GM21717 (cell line): ENCODE measurements around the gene MNX1.

Experiments used
- ATAC-seq: cut with Tn5 transposase; IDR thresholded peaks from one replicate; pipeline ENCODE4 v1.9.1; 2021; ENCODE audit warnings: mild to moderate bottlenecking, moderate library complexity; ENCODE audit not compliant: unreplicated experiment

MNX1 gene

DNA sequence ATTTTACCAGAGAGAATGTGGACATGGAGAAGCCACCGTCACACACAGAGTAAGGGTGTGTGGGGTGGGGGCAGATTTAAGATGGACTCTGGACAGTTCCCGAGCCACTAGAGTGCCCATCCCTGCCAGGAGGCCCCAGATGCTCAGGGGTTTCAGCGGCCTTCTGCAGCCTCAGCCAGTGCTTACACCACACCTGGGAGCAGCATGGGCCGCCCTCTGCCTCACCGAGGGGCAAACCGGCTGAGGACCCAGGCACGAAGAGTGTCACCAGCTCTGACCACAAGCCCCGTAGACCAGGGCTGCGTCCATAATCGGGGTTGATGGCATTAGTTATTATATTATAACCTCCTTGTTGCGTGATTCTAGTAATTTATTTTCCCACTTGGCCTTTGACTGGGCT lies 6.7 kb upstream of the MNX1 start:
- ATAC-seq, result no peak

GRCh38 chr7:157016352-157017041 lies 6.0 kb upstream of the MNX1 start:
- peak; percentile 74 for ATAC-seq

- peak; percentile 3 for ATAC-seq
Observed at GRCh38 chr7:157016024-157016351, 5.5 kb upstream of the MNX1 start.

DNA sequence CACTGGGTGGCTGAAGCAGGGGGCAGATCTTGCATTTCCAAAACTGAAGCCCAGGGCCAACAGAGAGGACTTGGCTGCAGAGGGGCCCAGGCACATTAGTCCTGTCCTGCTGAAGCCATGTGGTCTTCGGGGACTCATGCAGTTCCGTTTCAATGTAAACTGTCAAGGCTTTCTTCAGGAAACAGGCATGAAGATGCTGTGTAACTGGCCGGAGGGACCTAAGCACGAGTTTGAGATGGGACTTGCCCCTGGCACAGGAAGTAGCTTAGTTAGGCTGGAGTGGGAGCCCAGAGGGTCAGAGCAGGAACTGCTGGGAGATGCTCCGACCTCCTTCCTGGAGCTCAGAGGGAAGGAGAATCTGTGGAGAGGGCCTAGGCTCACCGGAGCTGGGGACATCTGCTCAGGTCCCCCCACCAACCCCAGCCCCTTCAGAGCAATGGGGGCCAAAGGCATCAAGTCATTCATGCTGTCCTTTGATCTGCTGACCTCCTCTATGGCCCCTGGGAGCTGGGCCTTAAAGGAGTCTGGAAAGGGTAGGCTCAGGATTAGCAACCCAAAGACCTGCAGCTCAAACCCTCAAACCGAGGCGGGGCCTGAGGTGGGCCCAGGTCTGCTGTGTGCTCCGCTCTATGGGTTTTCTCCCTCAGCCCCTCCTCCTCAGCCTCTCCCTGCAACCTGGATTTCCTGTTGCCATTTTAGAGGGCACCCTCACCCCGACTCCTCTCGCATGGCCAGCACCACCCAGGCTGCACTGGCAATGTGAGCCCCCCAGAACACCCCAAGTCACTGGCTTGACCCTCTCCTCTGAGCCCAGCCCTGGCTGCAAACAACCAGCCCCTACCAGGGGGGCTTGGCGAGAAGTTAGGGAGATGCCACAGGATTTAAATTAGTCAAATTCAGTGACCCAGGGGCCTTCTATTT lies 4.4 kb upstream of the MNX1 start:
- no peak for ATAC-seq

DNA sequence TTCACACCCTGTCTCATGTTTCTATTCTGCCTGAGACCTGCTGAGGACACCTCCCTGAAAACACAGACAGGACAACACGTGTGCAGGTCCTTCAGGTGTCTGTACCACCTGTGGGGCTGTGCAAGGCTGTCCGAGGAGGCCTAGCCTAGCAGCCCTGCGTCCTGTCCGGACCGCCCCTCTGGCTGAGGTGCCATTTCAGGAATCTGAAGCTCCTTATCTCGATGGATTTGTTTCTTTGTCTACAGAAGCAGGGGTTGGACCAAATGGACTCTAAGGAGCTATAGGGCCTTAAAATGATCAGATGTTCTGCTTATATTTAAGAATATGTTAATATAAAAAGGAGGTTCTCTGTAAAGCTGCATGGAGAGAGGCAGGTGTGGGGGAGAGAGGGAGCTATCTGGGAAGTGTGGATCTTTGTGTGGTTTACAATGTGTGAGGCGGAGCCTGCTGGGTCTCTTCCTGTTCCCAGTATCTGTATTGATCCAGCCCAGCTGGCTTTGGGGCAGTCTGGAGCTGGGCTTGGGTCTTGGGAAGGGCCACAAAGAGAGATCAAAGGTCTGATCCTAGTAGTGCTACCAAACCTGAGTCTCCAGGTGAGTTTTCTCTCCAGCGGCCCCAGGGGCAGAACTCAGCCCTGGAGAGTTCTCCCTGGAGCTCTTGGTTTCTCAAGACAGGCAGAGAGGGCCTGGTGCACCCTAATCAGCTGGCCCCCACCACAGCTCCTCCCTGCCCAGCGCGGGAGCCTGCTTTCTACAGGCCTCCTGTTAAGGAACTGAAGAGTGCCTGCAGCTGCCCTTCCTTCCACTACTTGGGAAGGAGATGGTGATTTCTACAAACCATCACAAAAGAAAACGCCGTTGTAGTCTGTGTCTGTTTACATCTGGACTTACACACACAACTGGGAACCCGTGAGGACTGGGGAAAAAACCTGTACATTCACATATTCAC lies 3.4 kb upstream of the MNX1 start:
- ATAC-seq, result no peak

- no peak for ATAC-seq
Observed at GRCh38 chr7:157013101-157013500, 2.6 kb upstream of the MNX1 start.

- no peak for ATAC-seq
Observed at GRCh38 chr7:157012113-157012547, 1.7 kb upstream of the MNX1 start.

GRCh38 chr7:157011333-157012112 lies 1.1 kb upstream of the MNX1 start:
- peak; percentile 8 for ATAC-seq

DNA sequence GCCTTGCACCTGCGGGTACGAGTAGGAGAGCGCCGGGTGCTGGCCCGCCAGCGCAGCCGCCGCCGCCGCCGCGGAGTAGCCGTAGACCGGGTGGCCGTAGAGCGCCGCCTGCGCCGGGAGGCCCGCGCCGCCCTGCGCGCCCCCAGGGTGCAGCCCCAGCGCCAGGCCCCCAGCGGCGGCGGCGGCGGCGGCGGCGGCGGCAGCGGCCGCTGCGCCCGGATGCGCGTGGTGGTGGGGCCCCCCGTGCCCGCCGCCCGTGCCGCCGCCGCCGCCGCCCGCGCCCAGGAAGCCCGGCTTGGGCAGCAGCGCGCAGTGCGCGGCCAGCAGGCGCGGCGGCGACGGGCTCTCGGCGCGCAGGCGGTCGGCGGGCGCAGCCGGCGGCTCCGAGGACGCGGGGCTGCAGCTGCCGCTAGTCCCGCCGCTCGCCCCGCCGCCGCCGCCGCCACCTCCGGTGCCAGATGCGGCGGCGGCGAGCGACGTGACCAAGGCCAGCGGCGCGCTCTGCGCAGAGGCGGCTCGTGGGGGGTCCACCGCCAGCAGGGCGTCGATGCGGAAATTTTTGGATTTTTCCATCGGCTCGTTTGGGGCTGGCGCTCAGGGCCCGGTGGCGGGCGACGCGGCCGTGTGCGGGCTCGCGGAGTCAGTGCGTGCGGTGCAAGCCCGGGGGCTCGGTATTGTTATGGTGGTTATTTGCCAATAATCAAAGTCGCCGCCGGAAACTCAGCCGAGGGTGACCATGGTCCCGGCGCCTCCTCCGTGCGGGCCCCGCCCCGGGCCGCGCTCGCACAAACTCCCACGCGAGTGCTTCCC lies 480 bp downstream of the MNX1 start:
- peak; percentile 30 for ATAC-seq

DNA sequence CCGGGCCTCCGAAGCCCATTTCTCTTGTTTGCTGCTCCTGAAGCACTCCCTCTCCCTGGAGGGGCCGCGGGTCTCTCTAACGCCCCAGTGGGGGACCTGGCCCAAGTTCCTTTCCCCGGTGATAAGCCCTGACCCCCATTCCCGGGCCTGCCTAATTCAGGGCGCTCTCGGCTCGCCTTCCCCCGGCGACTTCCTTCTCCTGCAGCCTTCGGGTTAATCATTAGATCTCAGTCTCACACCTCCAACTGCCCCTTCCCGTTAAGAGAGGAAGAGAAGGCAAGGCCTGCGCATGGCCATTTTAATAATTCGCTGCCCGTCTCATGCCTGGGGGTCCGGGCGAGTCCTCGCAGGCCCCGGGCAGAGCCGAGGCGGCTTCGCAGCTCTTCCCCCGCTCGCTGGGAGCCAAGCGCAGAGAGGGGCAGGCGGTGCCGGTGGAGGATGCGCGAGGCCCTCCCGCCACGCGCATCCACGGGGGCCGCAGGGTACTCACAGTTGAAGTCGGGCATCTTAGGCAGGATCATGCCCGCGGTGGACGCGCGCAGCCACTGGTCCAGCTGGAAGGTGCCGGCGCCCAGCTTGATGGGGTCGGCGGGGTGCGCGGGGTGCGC lies 1.2 kb downstream of the MNX1 start:
- ATAC-seq, result no peak

DNA sequence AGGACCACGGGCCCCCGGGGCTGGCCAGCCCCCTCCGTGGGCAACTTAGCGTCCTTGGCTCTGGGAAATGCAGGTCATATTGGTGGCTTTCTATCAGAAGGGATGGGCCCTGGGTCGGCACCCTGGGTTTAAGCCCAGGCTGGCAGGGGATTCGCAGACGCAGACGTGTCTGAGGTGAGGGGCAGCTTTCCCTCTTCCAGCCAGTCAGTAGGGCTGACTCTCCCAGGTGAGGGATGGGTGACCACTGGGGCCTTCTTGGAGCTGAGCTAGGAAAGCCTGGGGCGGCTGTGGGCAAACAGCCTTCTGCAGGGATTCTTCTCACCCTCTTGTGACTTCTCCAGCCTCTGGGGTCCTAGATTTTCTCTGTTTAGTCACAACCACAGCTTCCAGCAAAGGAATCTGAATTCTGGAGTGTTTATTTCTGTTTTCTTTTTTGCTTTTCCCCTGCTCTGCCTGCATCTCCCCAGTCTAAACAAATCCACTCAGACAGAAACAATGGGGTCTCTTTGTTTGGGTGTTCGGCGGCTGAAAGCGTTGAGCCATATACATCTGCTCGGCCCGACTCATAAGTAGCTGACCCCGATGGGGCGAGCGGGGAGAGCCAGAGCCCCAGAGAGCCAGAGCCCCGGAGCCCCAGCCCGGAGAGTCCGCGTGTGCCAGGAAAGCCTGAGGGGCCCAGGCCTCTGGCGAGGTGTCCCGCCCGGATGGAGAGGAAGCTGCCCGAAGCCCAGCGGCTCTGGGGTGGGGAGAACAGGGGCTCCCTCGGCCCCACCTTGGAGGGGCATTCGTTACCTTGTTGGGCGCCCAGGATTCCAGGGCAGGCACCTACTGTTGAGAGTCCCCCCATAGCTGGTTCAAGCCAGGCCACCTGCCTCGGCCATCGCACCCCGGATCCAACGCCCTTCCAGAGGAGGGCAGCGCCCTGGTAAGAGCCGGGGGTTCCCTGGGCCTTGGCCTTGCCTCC lies 2.0 kb downstream of the MNX1 start:
- no peak for ATAC-seq

DNA sequence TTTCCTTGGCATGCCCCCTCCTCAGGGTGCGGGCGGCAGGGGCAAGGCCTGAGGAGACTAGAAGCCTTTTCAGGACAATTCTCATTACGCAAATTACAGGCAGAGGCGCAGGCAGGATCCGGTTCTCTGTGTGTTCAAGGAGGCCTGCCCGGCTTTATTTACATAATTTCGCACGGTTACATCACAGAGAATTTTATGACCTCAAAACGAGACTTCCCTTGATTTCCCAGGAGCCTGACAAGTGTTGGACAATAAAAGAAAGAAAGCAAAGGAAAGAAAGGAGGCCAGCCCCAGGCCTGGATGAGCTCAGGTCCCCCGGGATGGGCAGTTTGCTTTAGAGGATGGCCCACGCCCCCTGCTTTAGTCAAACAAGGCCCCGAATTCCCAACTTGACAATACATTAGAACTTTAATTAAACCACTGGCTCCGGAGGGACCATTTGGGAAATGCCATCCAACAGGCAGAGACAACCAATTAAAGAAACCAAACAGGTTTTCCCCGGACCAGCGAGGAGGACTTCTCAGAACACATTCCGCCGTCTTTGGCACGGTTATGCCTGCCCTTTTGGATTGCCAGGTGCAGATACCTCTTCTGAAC lies 2.9 kb downstream of the MNX1 start:
- ATAC-seq, result no peak

GRCh38 chr7:157006829-157007469 lies 3.5 kb downstream of the MNX1 start:
- ATAC-seq, result no peak

DNA sequence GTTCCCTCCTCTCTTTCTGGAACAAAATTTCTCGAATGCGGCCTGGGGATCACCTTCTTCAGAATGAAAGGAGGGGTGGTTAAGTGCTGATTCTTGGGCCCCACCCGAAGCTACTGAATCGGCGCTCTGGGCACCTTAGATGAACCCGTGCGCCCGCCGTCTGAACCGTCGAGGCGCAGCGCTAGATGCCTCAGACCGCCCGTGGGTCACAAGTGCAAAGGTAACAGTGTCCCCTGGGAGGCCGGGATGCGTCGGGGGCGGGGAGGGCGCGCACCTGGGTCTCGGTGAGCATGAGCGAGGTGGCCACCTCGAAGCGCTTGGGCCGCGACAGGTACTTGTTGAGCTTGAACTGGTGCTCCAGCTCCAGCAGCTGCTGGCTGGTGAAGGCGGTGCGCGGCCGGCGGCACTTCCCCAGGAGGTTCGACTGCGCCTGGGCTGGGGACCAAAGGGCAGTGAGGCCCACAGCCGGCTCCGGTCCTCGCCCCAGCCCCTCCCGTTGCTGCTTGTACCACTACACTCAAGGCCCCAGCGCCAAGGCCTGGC lies 4.2 kb downstream of the MNX1 start:
- ATAC-seq, result no peak

GRCh38 chr7:157005456-157006204 lies 4.8 kb downstream of the MNX1 start:
- no peak for ATAC-seq
